ENCODE results near the gene GBP3.

GRCh38 chr1:89035080-89035479, 12.4 kb upstream of the GBP3 start:
- no peak for TF ChIP-seq CTCF (conservative IDR thresholded peaks at IDR 0.05)
- no peak for TF ChIP-seq ZFX (IDR thresholded peaks at IDR 0.05)
